GM23338 (cell line): Measurements from ENCODE around the gene PARL.

Source experiments
- CTCF ChIP-seq, 2 experiments: fragments of 200-600 bp in 1 of 2; sonication (generic) in 1 of 2; conservative IDR thresholded peaks; 2 replicates each; pipeline versions ENCODE4 v1.5.1 to v1.6.1; 2016 to 2017; ENCODE audit warnings: antibody characterized with exemption in 2 of 2, low read depth in 2 of 2, mild to moderate bottlenecking in 2 of 2, moderate library complexity in 1 of 2
- POLR2AphosphoS5 ChIP-seq: IDR thresholded peaks from 2 replicates; pipeline ENCODE4 v1.6.1; 2016; ENCODE audit warnings: antibody characterized with exemption, low read depth

GRCh38 chr3:183880121-183880520 lies 4.6 kb downstream of the PARL start:
- TF ChIP-seq CTCF (conservative IDR thresholded peaks at IDR 0.05; ENCODE audit: low read depth in 2 of 2) (no peak), POLR2AphosphoS5 (no peak)
